HG02870 (cell line): ENCODE measurements around the gene FBXO17.

Experiments used
- ATAC-seq: cut with Tn5 transposase; IDR thresholded peaks from one replicate; pipeline ENCODE4 v1.9.1; 2021; ENCODE audit warnings: mild to moderate bottlenecking, moderate library complexity; ENCODE audit not compliant: unreplicated experiment

FBXO17 gene

DNA sequence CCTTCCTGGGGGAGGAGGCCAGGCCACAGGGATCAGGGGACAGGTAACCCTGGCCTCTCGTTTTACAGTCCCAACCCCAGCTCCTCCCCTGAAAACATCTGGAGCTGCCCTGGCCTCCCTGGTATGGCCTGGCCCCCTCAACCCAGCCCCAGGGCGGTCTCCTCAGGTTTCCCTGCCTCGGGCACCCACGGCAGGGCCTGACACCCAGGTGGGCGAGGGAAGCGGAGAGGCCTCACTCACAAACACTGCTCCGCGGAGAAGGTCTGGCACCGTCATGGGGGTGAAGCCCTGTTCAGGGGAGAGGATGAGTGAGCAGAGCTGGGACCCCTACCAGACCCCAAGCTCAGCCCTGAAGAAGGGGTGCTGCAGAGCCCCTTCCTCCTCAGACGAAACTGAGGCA, 57.0 kb downstream of the FBXO17 start:
- ATAC-seq = no peak

- ATAC-seq = no peak
These were observed 57.5 kb downstream of the FBXO17 start for GRCh38 chr19:38917921-38918491.

- ATAC-seq = no peak
These were observed 58.0 kb downstream of the FBXO17 start for GRCh38 chr19:38917516-38917915.

DNA sequence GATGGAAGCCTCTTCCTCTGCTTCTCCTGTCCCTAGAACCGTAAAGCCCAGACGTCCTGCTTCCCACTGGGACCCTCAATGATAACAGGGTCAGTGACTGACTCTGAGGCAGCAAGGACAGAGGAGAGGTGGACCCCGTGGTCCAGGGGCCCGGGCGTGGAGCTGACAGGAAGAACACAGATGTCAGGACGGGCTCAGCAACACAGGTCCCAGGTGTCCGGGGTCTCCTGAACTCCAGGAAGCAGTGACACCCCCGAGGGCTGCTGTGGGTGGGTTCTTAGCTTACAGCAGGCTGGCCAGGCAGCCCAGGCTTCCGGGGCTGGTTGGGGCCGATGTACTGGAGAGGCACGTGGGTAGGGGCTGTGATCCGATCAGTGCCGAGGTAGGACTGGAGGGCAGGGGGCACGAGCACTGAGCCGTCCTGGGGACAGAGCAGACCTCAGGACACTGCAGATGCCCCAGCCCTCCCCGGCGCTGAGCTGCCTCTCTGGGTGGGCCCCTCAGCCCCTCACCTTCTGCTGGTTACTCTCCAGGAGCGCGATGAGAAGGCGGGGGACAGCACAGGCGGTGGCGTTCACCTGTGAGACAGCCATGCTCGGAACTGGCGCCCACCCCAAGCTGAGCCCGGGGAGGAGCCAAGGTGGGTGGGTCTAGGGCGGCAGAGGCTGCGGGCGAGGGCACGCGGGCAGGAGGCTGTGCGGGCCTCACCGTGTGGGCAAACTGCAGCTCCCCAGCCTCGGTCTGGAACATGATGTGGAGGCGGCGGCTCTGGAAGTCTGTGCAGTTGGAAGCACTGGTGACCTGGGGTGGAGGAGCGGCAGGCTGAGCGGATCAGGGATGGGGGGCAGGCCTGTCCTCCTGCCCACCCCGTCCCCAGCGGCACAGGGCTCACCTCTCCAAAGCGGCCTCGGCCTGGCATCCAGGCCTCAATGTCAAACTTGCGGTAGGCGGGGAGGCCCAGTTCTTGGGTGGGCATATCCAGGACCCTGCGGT, 59.9 kb downstream of the FBXO17 start:
- no peak for ATAC-seq

- ATAC-seq = no peak
These were observed 61.6 kb downstream of the FBXO17 start for GRCh38 chr19:38913958-38914357.

DNA sequence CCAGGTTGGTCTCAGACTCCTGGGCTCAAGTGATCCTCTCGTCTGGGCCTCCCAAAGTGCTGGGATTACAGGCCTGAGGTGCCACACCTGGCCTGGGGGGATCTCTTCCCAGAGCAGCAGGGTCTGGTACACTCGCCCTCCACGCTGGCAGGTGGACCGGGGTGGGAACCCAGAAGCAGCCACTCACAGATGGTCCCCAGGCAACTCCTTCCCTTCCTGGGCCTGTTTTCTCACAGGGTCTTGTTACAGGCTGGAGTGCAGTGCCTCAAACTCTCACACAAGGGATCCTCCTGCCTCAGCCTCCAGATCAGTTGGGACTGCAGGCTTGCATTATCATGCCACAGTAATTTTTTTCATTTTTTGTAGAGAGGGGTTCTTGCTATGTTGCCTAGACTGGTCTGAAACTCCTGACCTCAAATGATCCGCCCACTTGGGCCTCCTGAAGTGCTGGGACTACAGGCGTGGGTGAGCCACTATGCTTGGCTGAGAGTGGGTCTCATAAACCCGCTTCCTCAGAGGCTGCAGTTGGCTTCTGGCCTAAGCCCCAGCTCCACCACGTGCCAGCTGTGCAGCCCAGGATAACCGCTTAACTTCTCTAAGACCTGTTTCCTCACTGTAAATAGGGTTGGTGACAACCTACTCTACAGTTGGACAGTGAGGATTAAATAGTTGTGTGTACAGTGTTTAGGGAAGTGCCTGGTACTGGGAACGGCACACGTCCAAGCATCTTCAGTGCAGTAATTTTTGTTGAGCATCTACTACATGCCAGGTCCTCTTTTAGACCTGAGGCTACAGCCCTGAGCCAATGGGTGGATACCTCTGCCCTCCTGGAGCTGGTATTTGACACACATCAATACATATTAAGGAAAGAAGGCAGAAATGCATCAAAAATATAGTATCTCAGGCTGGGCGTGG, 62.7 kb downstream of the FBXO17 start:
- ATAC-seq = no peak

GRCh38 chr19:38911388-38912001, 64.0 kb downstream of the FBXO17 start:
- ATAC-seq = no peak

DNA sequence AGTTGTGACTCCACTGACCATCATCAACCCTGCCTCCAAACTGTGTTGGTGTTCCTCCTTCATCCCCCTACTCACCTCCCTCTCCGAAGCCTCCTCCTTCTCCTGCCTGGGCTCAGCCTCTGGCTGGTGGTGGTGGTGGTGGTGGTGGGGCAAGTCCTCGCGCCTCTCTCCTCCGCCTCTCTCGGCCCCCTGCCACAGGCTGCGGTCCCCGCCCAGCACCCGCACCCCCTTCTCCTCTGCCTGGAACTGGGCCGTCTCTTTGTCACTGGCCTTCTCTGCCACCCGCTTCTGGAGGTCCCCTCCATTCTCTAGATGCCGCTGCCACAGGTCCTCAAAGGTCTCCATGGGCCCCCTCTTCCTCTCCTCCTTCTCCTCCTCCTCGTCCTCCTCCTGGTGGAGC, 65.1 kb downstream of the FBXO17 start:
- ATAC-seq = no peak

DNA sequence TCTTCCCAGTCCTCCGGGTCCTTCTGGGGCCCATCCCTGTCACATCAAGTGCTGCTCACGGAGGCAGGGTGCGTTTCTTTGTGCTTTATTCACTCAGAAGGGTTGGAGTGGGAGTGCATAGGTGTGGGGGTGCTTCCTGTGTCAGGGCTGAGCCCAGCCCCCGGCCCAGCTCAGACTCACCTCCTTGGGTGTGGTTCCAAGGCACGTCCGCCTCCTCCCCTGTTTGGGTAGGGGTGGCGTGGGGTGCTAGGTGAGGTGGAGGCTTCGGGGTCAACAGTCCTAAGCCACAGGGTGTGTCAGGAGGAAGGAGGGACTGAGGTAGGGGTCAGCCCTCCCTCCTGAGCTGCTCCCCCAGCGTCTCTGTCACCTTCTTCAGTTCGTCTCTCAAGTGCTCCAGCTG, 66.6 kb downstream of the FBXO17 start:
- no peak for ATAC-seq

- no peak for ATAC-seq
These were observed 67.9 kb downstream of the FBXO17 start for GRCh38 chr19:38907670-38908069.

DNA sequence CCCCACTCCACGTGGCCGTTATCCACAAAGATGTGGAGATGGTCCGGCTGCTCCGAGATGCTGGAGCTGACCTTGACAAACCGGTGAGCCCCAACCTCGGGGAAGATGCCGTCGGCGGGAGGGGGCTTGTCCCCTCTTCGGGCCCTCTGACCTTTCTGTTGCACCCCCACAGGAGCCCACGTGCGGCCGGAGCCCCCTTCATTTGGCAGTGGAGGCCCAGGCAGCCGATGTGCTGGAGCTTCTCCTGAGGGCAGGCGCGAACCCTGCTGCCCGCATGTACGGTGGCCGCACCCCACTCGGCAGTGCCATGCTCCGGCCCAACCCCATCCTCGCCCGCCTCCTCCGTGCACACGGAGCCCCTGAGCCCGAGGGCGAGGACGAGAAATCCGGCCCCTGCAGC, 68.3 kb downstream of the FBXO17 start:
- no peak for ATAC-seq

DNA sequence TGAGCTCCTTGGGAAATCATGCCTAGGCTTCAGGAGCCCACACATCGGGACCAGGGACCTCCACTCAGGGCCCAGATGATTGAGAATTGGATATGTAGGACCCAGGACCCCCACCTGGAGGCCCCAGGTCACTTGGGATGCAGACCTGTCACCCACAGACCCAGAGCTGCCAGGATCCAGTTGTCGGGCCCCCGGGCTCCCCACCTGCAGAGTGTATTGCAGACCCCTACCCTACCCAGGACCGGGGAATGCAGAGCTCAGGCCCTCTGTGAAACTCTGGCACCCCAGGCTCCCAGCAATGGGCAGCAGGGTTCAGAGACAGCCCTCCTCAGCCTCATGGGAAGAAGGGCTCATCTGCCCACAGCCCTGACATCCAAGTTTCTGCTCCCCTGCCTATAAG, 69.9 kb downstream of the FBXO17 start:
- ATAC-seq = no peak

DNA sequence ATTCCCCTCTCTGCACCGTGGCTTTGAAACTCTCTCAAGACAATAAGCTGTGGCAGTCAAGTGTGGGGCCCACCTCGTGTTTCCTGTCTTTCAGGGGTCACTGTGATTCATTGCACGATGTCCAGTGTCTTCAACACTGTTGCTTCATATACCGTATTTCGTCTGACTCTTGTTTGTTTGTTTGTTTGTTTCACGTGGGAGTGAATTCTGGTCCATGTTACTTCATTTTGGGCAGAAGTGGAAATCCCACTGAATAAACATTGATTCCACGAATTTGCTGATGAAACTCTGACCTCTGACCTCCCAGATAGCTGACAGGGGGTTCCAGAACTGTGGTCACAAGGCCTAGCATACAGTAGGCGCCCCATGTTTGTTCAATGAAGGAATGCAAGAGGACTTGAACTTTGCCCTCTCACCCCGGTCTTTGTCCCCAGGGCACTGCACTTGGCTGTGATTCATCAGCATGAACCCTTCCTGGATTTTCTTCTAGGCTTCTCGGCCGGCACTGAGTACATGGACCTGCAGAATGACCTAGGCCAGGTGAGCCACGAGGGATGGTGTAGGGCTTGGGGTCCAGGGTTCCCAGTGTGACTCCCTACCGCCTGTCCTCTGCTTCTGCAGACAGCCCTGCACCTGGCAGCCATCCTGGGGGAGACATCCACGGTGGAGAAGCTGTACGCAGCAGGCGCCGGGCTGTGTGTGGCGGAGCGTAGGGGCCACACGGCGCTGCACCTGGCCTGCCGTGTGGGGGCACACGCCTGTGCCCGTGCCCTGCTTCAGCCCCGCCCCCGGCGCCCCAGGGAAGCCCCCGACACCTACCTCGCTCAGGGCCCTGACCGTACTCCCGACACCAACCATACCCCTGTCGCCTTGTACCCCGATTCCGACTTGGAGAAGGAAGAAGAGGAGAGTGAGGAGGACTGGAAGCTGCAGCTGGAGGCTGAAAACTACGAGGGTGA, 70.7 kb downstream of the FBXO17 start:
- no peak for ATAC-seq

DNA sequence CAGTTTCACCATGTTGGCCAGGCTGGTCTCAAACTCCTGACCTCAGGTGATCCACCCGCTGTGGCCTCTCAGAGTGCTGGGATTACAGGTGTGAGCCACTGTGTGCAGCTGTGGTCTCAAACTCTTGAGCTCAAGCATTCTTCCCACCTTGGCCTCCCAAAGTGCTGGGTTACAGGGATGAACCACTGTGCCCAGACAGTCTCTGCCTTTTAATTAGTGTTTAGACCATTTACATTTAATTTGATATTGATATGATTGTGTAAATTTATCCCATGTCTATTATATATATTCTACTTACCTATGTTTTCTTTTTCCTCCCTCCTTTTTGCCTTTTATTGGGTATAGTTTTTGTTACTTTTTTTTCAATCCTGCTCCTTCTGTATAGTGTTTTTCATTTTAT, 73.9 kb downstream of the FBXO17 start:
- no peak for ATAC-seq

GRCh38 chr19:38900743-38901190, 74.8 kb downstream of the FBXO17 start:
- ATAC-seq = no peak

DNA sequence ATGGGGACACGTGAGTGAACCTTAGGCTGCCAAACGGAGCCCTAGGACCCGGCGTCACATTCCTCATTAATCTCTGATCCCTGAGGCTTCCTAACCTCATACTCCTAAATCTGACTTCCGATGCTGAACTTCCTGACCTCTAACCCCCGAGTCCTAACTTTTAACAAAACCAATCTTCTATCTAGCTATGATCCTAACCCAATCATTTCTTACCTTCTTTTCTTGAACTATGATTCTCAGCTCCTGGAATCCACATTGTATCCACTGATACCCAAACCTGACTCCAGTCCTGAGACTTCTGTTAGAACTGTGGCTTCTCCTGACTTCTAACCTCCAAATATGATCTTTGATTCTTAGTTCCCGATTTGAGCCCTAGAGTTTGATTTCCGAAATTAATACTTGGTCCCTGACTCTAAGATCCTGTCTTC, 75.3 kb downstream of the FBXO17 start:
- no peak for ATAC-seq

- ATAC-seq = peak; percentile 91
These were observed 75.9 kb downstream of the FBXO17 start, which contains the start of the genes NFKBIB and SIRT2 for GRCh38 chr19:38899447-38900201. Gene NFKBIB (plus strand): TSS chr19:38899969. CDS start chr19:38900033, 64 bp downstream. Gene SIRT2 (minus strand): TSS chr19:38899618. CDS start chr19:38899521, 97 bp downstream.

- no peak for ATAC-seq
These were observed 76.6 kb downstream of the FBXO17 start for GRCh38 chr19:38898788-38899446.
